B cell (primary cell): ENCODE results near the gene B3GNT9. TPM values are rescaled to one million over a fixed set of nuclear protein-coding genes. Genes with fewer than 3 reads are reported as not detected.

ENCODE experiments used
- ATAC-seq: fragments of 200-7000 bp; cut with Tn5 transposase; one replicate; pipeline ENCODE4 v1.10.0; 2021; ENCODE audit warnings: low read depth, mild to moderate bottlenecking, moderate number of reproducible peaks, moderate library complexity
- CTCF ChIA-PET: fragments of 350-600 bp; sonication (Branson Sonifier 250); formaldehyde crosslinking; loops from one replicate; lab custom pipeline; 2021; ENCODE audit warnings: antibody characterized with exemption, inconsistent platforms; lab: Charles Lee
- POLR2A ChIA-PET: fragments of 350-600 bp; sonication (Branson Sonifier 250); formaldehyde crosslinking; loops from one replicate; lab custom pipeline; 2021; ENCODE audit warnings: antibody characterized with exemption; lab: Charles Lee
- DNase-seq: peaks from one replicate; pipeline ENCODE4 v3.0.0; 2013
- H2AFZ ChIP-seq: 2 replicates; pipeline ENCODE4 v1.6.1; 2012; ENCODE audit warnings: mild to moderate bottlenecking, low read depth, low read length; ENCODE audit not compliant: insufficient read depth, poor library complexity, severe bottlenecking
- H3K27ac ChIP-seq, 2 donors: 1 replicate in 1 of 2; 2 replicates in 1 of 2; pipeline ENCODE4 v1.5.1; 2012 to 2013; ENCODE audit warnings: low read length in 2 of 2, mild to moderate bottlenecking in 2 of 2, moderate library complexity in 1 of 2
- H3K27me3 ChIP-seq, 4 experiments: fragments of 200-600 bp in 1 of 4; sonication (generic) in 1 of 4; replicated peaks in 1 of 4; 1 replicate in 2 of 4; 2 replicates in 2 of 4; pipeline versions ENCODE4 v1.6.1 to v1.7.0; 2013 to 2016; ENCODE audit warnings: low read length in 3 of 4, mild to moderate bottlenecking in 2 of 4, mixed read lengths in 1 of 4, moderate library complexity in 1 of 4; ENCODE audit not compliant: insufficient read depth in 4 of 4, control insufficient read depth in 3 of 4; ENCODE audit errors: control extremely low read depth in 1 of 4
- H3K36me3 ChIP-seq, 2 experiments: replicated peaks in 1 of 2; 1 replicate in 1 of 2; 2 replicates in 1 of 2; pipeline versions ENCODE4 v1.6.1 to v1.7.1; 2013; ENCODE audit warnings: low read length in 1 of 2; ENCODE audit not compliant: insufficient read depth in 2 of 2, control insufficient read depth in 1 of 2; ENCODE audit errors: control extremely low read depth in 1 of 2, extremely low read depth in 1 of 2
- H3K4me1 ChIP-seq, 2 donors: fragments of 200-600 bp in 1 of 2; sonication (generic) in 1 of 2; 1 replicate in 1 of 2; 2 replicates in 1 of 2; pipeline versions ENCODE4 v1.5.1 to v1.6.1; 2013 to 2017; ENCODE audit warnings: low read length in 2 of 2; ENCODE audit not compliant: control insufficient read depth in 2 of 2, insufficient read depth in 2 of 2
- H3K4me2 ChIP-seq: replicated peaks from 2 replicates; pipeline ENCODE3; 2012; ENCODE audit warnings: mild to moderate bottlenecking, low read depth, low read length; ENCODE audit not compliant: poor library complexity, severe bottlenecking
- H3K4me3 ChIP-seq, 5 experiments: fragments of 200-600 bp in 1 of 5; sonication (generic) in 1 of 5; 1 replicate in 3 of 5; 2 replicates in 2 of 5; pipeline versions ENCODE4 v1.5.1 to v1.7.0; 2011 to 2016; ENCODE audit warnings: low read length in 4 of 5, mild to moderate bottlenecking in 4 of 5, low read depth in 2 of 5, control low read depth in 1 of 5, moderate library complexity in 1 of 5; ENCODE audit not compliant: insufficient read depth in 1 of 5; ENCODE audit errors: control extremely low read depth in 1 of 5, extremely low read depth in 1 of 5
- H3K79me2 ChIP-seq: fragments of 200-600 bp; sonication (generic); one replicate; pipeline ENCODE4 v1.6.0; 2016; ENCODE audit warnings: low read length; ENCODE audit not compliant: control insufficient read depth, insufficient read depth
- H3K9ac ChIP-seq: fragments of 200-600 bp; sonication (generic); 2 replicates; pipeline ENCODE4 v1.6.1; 2017; ENCODE audit warnings: mild to moderate bottlenecking, low read length, moderate library complexity
- H3K9me3 ChIP-seq, 3 donors: one replicate each; pipeline versions ENCODE4 v1.6.1 to v1.7.1; 2013; ENCODE audit warnings: low read length in 2 of 3; ENCODE audit not compliant: control insufficient read depth in 2 of 3, insufficient read depth in 1 of 3; ENCODE audit errors: control extremely low read depth in 1 of 3
- H4K20me1 ChIP-seq: 2 replicates; pipeline ENCODE4 v1.6.0; 2012; ENCODE audit warnings: mild to moderate bottlenecking, low read length; ENCODE audit not compliant: insufficient read depth, control insufficient read depth, poor library complexity, severe bottlenecking
- H3K27ac Mint-ChIP-seq: one replicate; pipeline ENCODE4 v1.8.0; 2021; ENCODE audit warnings: mixed read lengths
- H3K27me3 Mint-ChIP-seq: one replicate; pipeline ENCODE4 v1.8.0; 2021; ENCODE audit warnings: mixed read lengths
- H3K4me1 Mint-ChIP-seq: one replicate; pipeline ENCODE4 v1.8.0; 2021; ENCODE audit warnings: mixed read lengths
- H3K4me3 Mint-ChIP-seq: one replicate; pipeline ENCODE4 v1.8.0; 2021; ENCODE audit warnings: mixed read lengths
- H3K9me3 Mint-ChIP-seq: one replicate; pipeline ENCODE4 v1.8.0; 2022; ENCODE audit warnings: mixed read lengths; ENCODE audit not compliant: insufficient read depth
- CTCF ChIP-seq: fragments of 200-600 bp; IDR thresholded peaks from one replicate; pipeline ENCODE4 v1.8.0; 2022; ENCODE audit warnings: antibody characterized with exemption, mild to moderate bottlenecking
- EZH2 ChIP-seq: IDR thresholded peaks from 2 replicates; pipeline ENCODE4 v1.6.1; 2012; ENCODE audit warnings: borderline replicate concordance, low read depth, mild to moderate bottlenecking, moderate library complexity, low read length; ENCODE audit not compliant: insufficient read depth, poor library complexity, severe bottlenecking
- WGBS: methylation state at CpG from one replicate; pipeline ENCODE4 v1.1.5; 2013; ENCODE audit warnings: missing lambda C conversion rate; ENCODE audit not compliant: insufficient coverage; 5-methylcytosine and 5-hydroxymethylcytosine counted together
- intact Hi-C: fragments of 100-400 bp; cut with micrococcal nuclease; formaldehyde crosslinking; loops from one replicate; pipeline ENCODE4 v1.10.0; 2022
- polyA plus RNA-seq: library from polyadenylated mRNA; depleted of rRNA; stranded (reverse); fragments of >200 nt; gene quantifications from 2 replicates; pipeline ENCODE4 v1.2.3, GENCODE V29; 2012
- total RNA-seq, 2 donors: library from RNA; stranded (reverse); fragments of 120-200 nt in 1 of 2; gene quantifications; 1 replicate in 1 of 2; 2 replicates in 1 of 2; pipeline versions ENCODE4 v1.2.3 to v1.2.4, GENCODE V29; 2013 to 2022

B3GNT9 gene
- total and polyA plus RNA-seq, 2 donors (not counting 1 experiment from before 2014, with no cell fraction given), result 1.6 to 2.5 TPM

GRCh38 chr16:67169642-67170167, 18.9 kb upstream of the B3GNT9 start:
- H3K9me3 Mint-ChIP-seq, result no peaks in the 10 kb centered on the region
- TF ChIP-seq EZH2, result no peak
- TF ChIP-seq CTCF, result peak; percentile 49
- no peak for ATAC-seq
- peaks cover 46 to 54% of the 10 kb centered on the region in 2 donors for H3K4me1 ChIP-seq
- no peaks in the 10 kb centered on the region for H3K36me3 ChIP-seq
- H3K27ac Mint-ChIP-seq, result no peak overlapping the region
- H3K9me3 ChIP-seq, result peaks cover 0 to 38% (median 0%) of the 10 kb centered on the region in 3 donors
- peak overlapping the region; percentile 75 for H3K4me2 ChIP-seq
- DNase-seq, result peak; percentile 48
- peaks cover 0 to 98% (median 69%) of the 10 kb centered on the region in 4 experiments for H3K27me3 ChIP-seq
- intact Hi-C loops, result no loop called here
- H3K79me2 ChIP-seq, result no peaks in the 10 kb centered on the region
- ChIA-PET CTCF (interaction anchor here (0.8 to 3.2 kb wide), 7 partner anchors 10 to 142 kb away, joined by 3 to 11 read pairs (median 5); partner anchors contain the start of genes B3GNT9, FBXL8 and TRADD), POLR2A (no interaction called here)
- peaks cover 6% of the 10 kb centered on the region for H4K20me1 ChIP-seq
- H2AFZ ChIP-seq, result peak overlapping the region; percentile 33
- 11% methylated on average over 20 of the region's 24 CpGs for WGBS
- peaks cover 39% of the 10 kb centered on the region for H3K4me1 Mint-ChIP-seq
- peak overlapping the region; percentile 54 for H3K4me3 Mint-ChIP-seq
- H3K4me3 ChIP-seq, result peak overlapping the region in 2 of 5 experiments; percentile 23 to 33
- peak overlapping the region; percentile 48 for H3K9ac ChIP-seq
- no peak overlapping the region for H3K27ac ChIP-seq
- peaks cover 65% of the 10 kb centered on the region for H3K27me3 Mint-ChIP-seq

- Mint-ChIP-seq H3K4me3 (no peak overlapping the region), H3K27ac (no peak overlapping the region), H3K27me3 (peaks cover 68% of the 10 kb centered on the region), H3K9me3 (no peaks in the 10 kb centered on the region), H3K4me1 (peaks cover 41% of the 10 kb centered on the region)
- Histone ChIP-seq H3K9me3 (peaks cover 0 to 35% (median 0%) of the 10 kb centered on the region in 3 donors), H3K4me1 (peaks cover 44 to 54% of the 10 kb centered on the region in 2 donors), H4K20me1 (peaks cover 9% of the 10 kb centered on the region), H3K27ac (no peak overlapping the region), H3K36me3 (no peaks in the 10 kb centered on the region), H2AFZ (no peak overlapping the region), H3K27me3 (peaks cover 0 to 97% (median 68%) of the 10 kb centered on the region in 4 experiments), H3K9ac (no peak overlapping the region), H3K4me3 (no peak overlapping the region), H3K79me2 (no peaks in the 10 kb centered on the region), H3K4me2 (no peak overlapping the region)
- 66% methylated on average over 9 of the region's 9 CpGs for WGBS
- no peak for ATAC-seq
- CTCF ChIA-PET, result interaction anchor here (1.0 to 3.2 kb wide), 7 partner anchors 9 to 153 kb away, joined by 3 to 11 read pairs (median 5); partner anchors contain the start of genes B3GNT9, FBXL8 and TRADD
- POLR2A ChIA-PET, result no interaction called here
- no peak for TF ChIP-seq CTCF
- no peak for TF ChIP-seq EZH2
- intact Hi-C loops, result no loop called here
- no peak for DNase-seq
These were observed 18.2 kb upstream of the B3GNT9 start for GRCh38 chr16:67169011-67169451.
